SK-N-SH (cell line): Measurements from ENCODE around the gene TNIP2. TPM values are rescaled to one million over a fixed set of nuclear protein-coding genes. Genes with fewer than 3 reads are reported as not detected.

Experiments used
- CTCF ChIA-PET: fragments of 300-600, 350-600 bp; formaldehyde crosslinking; extraction: SDS; loops from one replicate; lab custom pipeline; 2021; lab: Yijun Ruan, JAX
- POLR2A ChIA-PET: fragments of 350-600 bp; sonication (Branson Sonifier 250); formaldehyde crosslinking; extraction: SDS; loops from one replicate; lab custom pipeline; 2020; ENCODE audit warnings: antibody characterized with exemption, inconsistent platforms; lab: Yijun Ruan, JAX
- DNase-seq: peaks from one replicate; pipeline ENCODE4 v3.0.0; 2012
- H2AFZ ChIP-seq: fragments of 200-600 bp; sonication (generic); 2 replicates; pipeline ENCODE4 v1.8.1; 2016; ENCODE audit warnings: antibody characterized with exemption, mild to moderate bottlenecking, low read depth
- H3F3A ChIP-seq: fragments of 200-600 bp; sonication (generic); replicated peaks from 2 replicates; pipeline ENCODE3; 2016; ENCODE audit warnings: antibody characterized with exemption, mild to moderate bottlenecking; ENCODE audit not compliant: insufficient read depth
- H3K27ac ChIP-seq, 2 experiments: fragments of 200-500 bp in 1 of 2; fragments of 200-600 bp in 1 of 2; sonication (Bioruptor generic) in 1 of 2; sonication (generic), shearing (Covaris generic) in 1 of 2; 2 replicates each; pipeline versions ENCODE4 v1.5.1 to v1.6.1; 2014 to 2016; ENCODE audit warnings: low read depth in 2 of 2, inconsistent platforms in 1 of 2, low read length in 1 of 2, mild to moderate bottlenecking in 1 of 2, mixed read lengths in 1 of 2
- H3K27me3 ChIP-seq: fragments of 200-600 bp; sonication (generic), shearing (Covaris generic); 2 replicates; pipeline ENCODE4 v1.6.1; 2016; ENCODE audit warnings: mixed run types; ENCODE audit not compliant: insufficient read depth
- H3K36me3 ChIP-seq, 2 experiments: fragments of 200-500 bp in 1 of 2; fragments of 200-600 bp in 1 of 2; sonication (Bioruptor generic) in 1 of 2; sonication (generic) in 1 of 2; replicated peaks in 1 of 2; 2 replicates each; pipeline versions ENCODE3 to v1.5.1; 2014 to 2016; ENCODE audit warnings: low read length in 1 of 2, mild to moderate bottlenecking in 1 of 2; ENCODE audit not compliant: insufficient read depth in 2 of 2, control insufficient read depth in 1 of 2
- H3K4me1 ChIP-seq, 2 experiments: fragments of 200-500 bp in 1 of 2; fragments of 200-600 bp in 1 of 2; sonication (Bioruptor generic) in 1 of 2; sonication (generic), shearing (Covaris generic) in 1 of 2; 2 replicates each; pipeline versions ENCODE4 v1.5.1 to v1.6.1; 2014 to 2016; ENCODE audit warnings: low read depth in 1 of 2, low read length in 1 of 2, mixed run types in 1 of 2; ENCODE audit not compliant: insufficient read depth in 2 of 2, control insufficient read depth in 1 of 2
- H3K4me2 ChIP-seq: fragments of 200-600 bp; sonication (generic), shearing (Covaris generic); 2 replicates; pipeline ENCODE4 v1.6.1; 2017; ENCODE audit warnings: mixed run types
- H3K4me3 ChIP-seq, 2 experiments: fragments of 200-500 bp in 1 of 2; fragments of 200-600 bp in 1 of 2; sonication (Bioruptor generic) in 1 of 2; sonication (generic), shearing (Covaris generic) in 1 of 2; 2 replicates each; pipeline versions ENCODE4 v1.5.1 to v1.8.1; 2014 to 2016; ENCODE audit warnings: low read depth in 2 of 2, inconsistent platforms in 1 of 2, low read length in 1 of 2, mild to moderate bottlenecking in 1 of 2, mixed read lengths in 1 of 2, moderate library complexity in 1 of 2
- H3K79me2 ChIP-seq: fragments of 200-600 bp; sonication (generic); 2 replicates; pipeline ENCODE4 v1.8.1; 2017; ENCODE audit warnings: mild to moderate bottlenecking; ENCODE audit not compliant: insufficient read depth
- H3K9ac ChIP-seq: fragments of 200-600 bp; sonication (generic); 2 replicates; pipeline ENCODE4 v1.6.1; 2017; ENCODE audit warnings: mixed run types
- H3K9me2 ChIP-seq: fragments of 200-600 bp; sonication (generic); 2 replicates; pipeline ENCODE4 v1.6.1; 2017; ENCODE audit warnings: mixed run types
- H3K9me3 ChIP-seq: fragments of 200-600 bp; sonication (generic); 2 replicates; pipeline ENCODE4 v1.6.1; 2017; ENCODE audit warnings: mixed run types, mild to moderate bottlenecking, moderate library complexity
- H4K20me1 ChIP-seq: fragments of 200-600 bp; sonication (generic); 2 replicates; pipeline ENCODE4 v1.6.1; 2017; ENCODE audit warnings: mild to moderate bottlenecking, mixed run types; ENCODE audit not compliant: insufficient read depth
- FOXM1 ChIP-seq: IDR thresholded peaks from 2 replicates; pipeline ENCODE4 v1.4.0; 2012; ENCODE audit warnings: low read depth, mild to moderate bottlenecking
- GABPA ChIP-seq: IDR thresholded peaks from 2 replicates; pipeline ENCODE4 v1.4.0; 2012; ENCODE audit warnings: low read depth, mild to moderate bottlenecking
- GATA2 ChIP-seq: sonication (generic); formaldehyde crosslinking; IDR thresholded peaks from 2 replicates; pipeline ENCODE4 v1.5.0; 2020; ENCODE audit warnings: mild to moderate bottlenecking, missing genetic modification reagents
- NFIC ChIP-seq: IDR thresholded peaks from 2 replicates; pipeline ENCODE4 v1.4.0; 2012; ENCODE audit warnings: borderline replicate concordance
- NRF1 ChIP-seq: IDR thresholded peaks from 2 replicates; pipeline ENCODE4 v1.6.1; 2012; ENCODE audit warnings: low read depth, mild to moderate bottlenecking, low read length
- RCOR1 ChIP-seq: fragments of 150-350 bp; IDR thresholded peaks from 2 replicates; pipeline ENCODE4 v1.6.1; 2017; ENCODE audit warnings: antibody characterized with exemption, low read length
- SMC3 ChIP-seq: IDR thresholded peaks from 2 replicates; pipeline ENCODE4 v1.6.1; 2012; ENCODE audit warnings: low read depth, low read length, improper control_type of control experiment
- TCF12 ChIP-seq: IDR thresholded peaks from 2 replicates; pipeline ENCODE4 v1.4.0; 2012
- YY1 ChIP-seq: IDR thresholded peaks from 2 replicates; pipeline ENCODE4 v1.4.0; 2012; ENCODE audit warnings: low read depth, mild to moderate bottlenecking
- WGBS: methylation state at CpG from one replicate; pipeline ENCODE4 v1.1.6; 2017; ENCODE audit warnings: low lambda C conversion rate; 5-methylcytosine and 5-hydroxymethylcytosine counted together
- polyA plus RNA-seq, 3 experiments: library from polyadenylated mRNA; depleted of rRNA; stranded (reverse); fragments of >200 nt; gene quantifications; 2 replicates each; pipeline ENCODE4 v1.2.3, GENCODE V29; 2012
- TF ChIP-seq, protein P1 (sequence below): fragments of 200-600 bp; sonication (generic); IDR thresholded peaks from 2 replicates; pipeline ENCODE4 v1.6.1; 2017; ENCODE audit warnings: antibody characterized with exemption, mild to moderate bottlenecking, moderate library complexity
- TF ChIP-seq, protein P2 (sequence below): fragments of 150-350 bp; IDR thresholded peaks from 2 replicates; pipeline ENCODE4 v1.6.1; 2017; ENCODE audit warnings: antibody characterized with exemption, low read length, low read depth, borderline replicate concordance
- TF ChIP-seq, protein P3 (sequence below): IDR thresholded peaks from 2 replicates; pipeline ENCODE4 v1.4.0; 2012; ENCODE audit warnings: low read depth, borderline replicate concordance
- TF ChIP-seq, protein P4 (sequence below): IDR thresholded peaks from 2 replicates; pipeline ENCODE4 v1.4.0; 2012; ENCODE audit warnings: low read depth, borderline replicate concordance
- TF ChIP-seq, protein P5 (sequence below): IDR thresholded peaks from 2 replicates; pipeline ENCODE4 v1.4.0; 2012; ENCODE audit warnings: low read depth

Gene TNIP2
- polyA plus RNA-seq, 1 of the 3 experiments (the other 2 are of a cell fraction), result 78.9 TPM

DNA sequence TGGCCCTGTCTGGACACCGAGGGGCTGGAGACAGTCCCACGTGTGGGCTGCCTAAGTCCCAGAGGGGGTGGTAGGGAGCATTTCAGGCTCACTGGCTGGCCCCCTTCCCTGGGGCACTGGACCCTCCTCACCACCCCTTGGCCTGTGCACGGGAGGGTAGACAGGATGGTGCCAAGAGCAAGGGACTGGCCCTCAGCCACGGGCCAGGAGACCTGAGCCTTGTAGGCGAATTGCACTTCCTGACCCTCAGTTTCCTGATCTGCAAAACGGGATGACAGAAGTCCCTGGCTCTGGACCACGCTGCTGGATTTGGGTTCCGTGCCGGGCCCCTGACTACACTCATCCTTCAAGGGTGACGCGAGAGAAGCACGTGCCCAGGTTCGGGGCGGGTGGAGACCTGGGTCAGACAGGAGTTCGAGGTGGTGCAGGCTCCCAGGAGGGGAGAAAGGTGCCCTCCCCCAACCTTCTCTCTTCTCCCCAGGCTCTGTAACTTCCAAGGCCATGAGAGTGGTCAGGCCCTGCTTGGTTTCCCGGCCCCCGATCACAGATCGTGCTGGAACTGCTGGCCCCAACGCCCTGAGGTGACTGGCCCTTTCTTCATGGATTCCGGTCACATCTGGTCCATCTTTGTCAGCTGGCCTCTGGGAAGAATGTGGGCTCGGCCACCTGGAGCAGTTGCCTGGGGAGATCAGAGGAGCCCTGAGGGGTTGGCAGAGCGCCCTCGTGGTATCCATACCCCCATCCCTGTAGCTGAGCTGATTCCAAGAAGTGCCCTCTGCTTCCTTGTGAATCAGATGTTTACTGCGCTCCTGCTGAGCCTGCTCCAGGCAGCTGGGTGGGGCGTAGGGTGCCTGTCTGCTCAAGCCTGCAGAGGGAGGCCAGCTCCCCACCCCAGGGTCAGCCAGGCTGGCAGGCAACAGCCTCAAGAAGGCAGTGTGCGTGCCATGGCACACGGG is 40.0 kb upstream of the TNIP2 start:
- peak overlapping the region in 1 of 2 experiments; percentile 98; a peak in 2 of 4 replicates for H3K27ac ChIP-seq
- POLR2A ChIA-PET, result no interaction called here
- peaks cover 7% of the 10 kb centered on the region; the same call in 1 of the 2 replicates for H3K79me2 ChIP-seq

More for the DNA sequence above, 40.0 kb upstream of the TNIP2 start:
- DNase-seq, result peak; percentile 29
- no peaks in the 10 kb centered on the region for H3K9me2 ChIP-seq
- peak overlapping the region; percentile 44; the same call in 1 of the 2 replicates for H3K4me2 ChIP-seq
- H3F3A ChIP-seq, result no peaks in the 10 kb centered on the region
- no peak overlapping the region for H2AFZ ChIP-seq
- no peaks in the 10 kb centered on the region for H3K27me3 ChIP-seq
- H3K9ac ChIP-seq, result no peak overlapping the region
- no peaks in the 10 kb centered on the region for H4K20me1 ChIP-seq
- H3K4me1 ChIP-seq, result peaks cover 31 to 88% of the 10 kb centered on the region in 2 experiments; a peak in 3 of 4 replicates
- H3K4me3 ChIP-seq, result no peak overlapping the region
- 72% methylated on average over 12 of the region's 27 CpGs for WGBS
- no peaks in the 10 kb centered on the region for H3K36me3 ChIP-seq
- TF ChIP-seq YY1 (no peak), SMC3 (no peak), NFIC (0 out of 2 replicates have a peak, but pooled peaks have one; percentile 8), GATA2 (CRISPR knock-in tag) (no peak), RCOR1 (no peak), TCF12 (0 out of 2 replicates have a peak, but pooled peaks have one; percentile 32), GABPA (no peak), FOXM1 (no peak), NRF1 (no peak)
- TF ChIP-seq, protein P1, sequence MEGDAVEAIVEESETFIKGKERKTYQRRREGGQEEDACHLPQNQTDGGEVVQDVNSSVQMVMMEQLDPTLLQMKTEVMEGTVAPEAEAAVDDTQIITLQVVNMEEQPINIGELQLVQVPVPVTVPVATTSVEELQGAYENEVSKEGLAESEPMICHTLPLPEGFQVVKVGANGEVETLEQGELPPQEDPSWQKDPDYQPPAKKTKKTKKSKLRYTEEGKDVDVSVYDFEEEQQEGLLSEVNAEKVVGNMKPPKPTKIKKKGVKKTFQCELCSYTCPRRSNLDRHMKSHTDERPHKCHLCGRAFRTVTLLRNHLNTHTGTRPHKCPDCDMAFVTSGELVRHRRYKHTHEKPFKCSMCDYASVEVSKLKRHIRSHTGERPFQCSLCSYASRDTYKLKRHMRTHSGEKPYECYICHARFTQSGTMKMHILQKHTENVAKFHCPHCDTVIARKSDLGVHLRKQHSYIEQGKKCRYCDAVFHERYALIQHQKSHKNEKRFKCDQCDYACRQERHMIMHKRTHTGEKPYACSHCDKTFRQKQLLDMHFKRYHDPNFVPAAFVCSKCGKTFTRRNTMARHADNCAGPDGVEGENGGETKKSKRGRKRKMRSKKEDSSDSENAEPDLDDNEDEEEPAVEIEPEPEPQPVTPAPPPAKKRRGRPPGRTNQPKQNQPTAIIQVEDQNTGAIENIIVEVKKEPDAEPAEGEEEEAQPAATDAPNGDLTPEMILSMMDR, result no peak
- TF ChIP-seq, protein P2, sequence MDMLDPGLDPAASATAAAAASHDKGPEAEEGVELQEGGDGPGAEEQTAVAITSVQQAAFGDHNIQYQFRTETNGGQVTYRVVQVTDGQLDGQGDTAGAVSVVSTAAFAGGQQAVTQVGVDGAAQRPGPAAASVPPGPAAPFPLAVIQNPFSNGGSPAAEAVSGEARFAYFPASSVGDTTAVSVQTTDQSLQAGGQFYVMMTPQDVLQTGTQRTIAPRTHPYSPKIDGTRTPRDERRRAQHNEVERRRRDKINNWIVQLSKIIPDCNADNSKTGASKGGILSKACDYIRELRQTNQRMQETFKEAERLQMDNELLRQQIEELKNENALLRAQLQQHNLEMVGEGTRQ, result no peak
- TF ChIP-seq, protein P3, sequence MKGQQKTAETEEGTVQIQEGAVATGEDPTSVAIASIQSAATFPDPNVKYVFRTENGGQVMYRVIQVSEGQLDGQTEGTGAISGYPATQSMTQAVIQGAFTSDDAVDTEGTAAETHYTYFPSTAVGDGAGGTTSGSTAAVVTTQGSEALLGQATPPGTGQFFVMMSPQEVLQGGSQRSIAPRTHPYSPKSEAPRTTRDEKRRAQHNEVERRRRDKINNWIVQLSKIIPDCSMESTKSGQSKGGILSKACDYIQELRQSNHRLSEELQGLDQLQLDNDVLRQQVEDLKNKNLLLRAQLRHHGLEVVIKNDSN, result no peak
- TF ChIP-seq, protein P4, sequence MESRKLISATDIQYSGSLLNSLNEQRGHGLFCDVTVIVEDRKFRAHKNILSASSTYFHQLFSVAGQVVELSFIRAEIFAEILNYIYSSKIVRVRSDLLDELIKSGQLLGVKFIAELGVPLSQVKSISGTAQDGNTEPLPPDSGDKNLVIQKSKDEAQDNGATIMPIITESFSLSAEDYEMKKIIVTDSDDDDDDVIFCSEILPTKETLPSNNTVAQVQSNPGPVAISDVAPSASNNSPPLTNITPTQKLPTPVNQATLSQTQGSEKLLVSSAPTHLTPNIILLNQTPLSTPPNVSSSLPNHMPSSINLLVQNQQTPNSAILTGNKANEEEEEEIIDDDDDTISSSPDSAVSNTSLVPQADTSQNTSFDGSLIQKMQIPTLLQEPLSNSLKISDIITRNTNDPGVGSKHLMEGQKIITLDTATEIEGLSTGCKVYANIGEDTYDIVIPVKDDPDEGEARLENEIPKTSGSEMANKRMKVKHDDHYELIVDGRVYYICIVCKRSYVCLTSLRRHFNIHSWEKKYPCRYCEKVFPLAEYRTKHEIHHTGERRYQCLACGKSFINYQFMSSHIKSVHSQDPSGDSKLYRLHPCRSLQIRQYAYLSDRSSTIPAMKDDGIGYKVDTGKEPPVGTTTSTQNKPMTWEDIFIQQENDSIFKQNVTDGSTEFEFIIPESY, result no peak
- TF ChIP-seq, protein P5, sequence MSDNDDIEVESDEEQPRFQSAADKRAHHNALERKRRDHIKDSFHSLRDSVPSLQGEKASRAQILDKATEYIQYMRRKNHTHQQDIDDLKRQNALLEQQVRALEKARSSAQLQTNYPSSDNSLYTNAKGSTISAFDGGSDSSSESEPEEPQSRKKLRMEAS, result no peak
- CTCF ChIA-PET, result interaction anchor here (1.3 kb wide), 1 partner anchor 158 kb away, joined by 3 read pairs; no protein-coding TSS in a partner anchor
- no peaks in the 10 kb centered on the region for H3K9me3 ChIP-seq
